ENCODE results near the gene EML2. TPM values are rescaled to one million over a fixed set of nuclear protein-coding genes. Genes with fewer than 3 reads are reported as not detected.

The EML2 gene
- total and polyA plus RNA-seq, 10 of the 15 experiments (the other 5 are each of a cell fraction or from before 2014, with no cell fraction given) = 1.6 to 64.0 (median 27.5) TPM

DNA sequence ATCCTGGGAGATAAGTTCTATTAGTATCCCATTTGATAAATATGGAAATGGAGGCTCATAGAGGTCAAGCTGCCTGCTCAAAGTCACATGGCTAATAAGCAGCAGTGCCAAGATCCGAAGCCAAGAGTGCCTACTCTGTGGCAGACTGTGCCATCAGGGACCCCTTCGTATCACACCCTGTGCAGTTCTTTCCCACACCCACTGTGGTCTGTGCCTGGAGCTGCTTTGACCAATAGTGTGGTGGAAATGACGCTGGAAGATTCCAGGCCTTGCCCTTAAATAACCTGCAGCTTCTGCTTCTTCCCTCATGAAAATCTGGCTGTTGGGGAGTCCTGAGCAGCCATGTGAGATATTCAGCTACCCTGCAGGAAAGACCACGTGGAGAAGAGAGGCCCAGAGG is 64.7 kb downstream of the EML2 start (continued):
- TF ChIP-seq NRF1 (conservative IDR thresholded peaks at IDR 0.05; ENCODE audit: low read depth, low read length) = no peak
- no peak for TF ChIP-seq ATF2 (IDR thresholded peaks at IDR 0.05; ENCODE audit: low read length)
- no peak for TF ChIP-seq CHD2 (IDR thresholded peaks at IDR 0.05; ENCODE audit: borderline replicate concordance, low read depth, low read length)
- TF ChIP-seq CHD1 (IDR thresholded peaks at IDR 0.05; ENCODE audit: low read depth, low read length) = no peak
- no peak for TF ChIP-seq SREBF2 (IDR thresholded peaks at IDR 0.05; ENCODE audit: low read length)

DNA sequence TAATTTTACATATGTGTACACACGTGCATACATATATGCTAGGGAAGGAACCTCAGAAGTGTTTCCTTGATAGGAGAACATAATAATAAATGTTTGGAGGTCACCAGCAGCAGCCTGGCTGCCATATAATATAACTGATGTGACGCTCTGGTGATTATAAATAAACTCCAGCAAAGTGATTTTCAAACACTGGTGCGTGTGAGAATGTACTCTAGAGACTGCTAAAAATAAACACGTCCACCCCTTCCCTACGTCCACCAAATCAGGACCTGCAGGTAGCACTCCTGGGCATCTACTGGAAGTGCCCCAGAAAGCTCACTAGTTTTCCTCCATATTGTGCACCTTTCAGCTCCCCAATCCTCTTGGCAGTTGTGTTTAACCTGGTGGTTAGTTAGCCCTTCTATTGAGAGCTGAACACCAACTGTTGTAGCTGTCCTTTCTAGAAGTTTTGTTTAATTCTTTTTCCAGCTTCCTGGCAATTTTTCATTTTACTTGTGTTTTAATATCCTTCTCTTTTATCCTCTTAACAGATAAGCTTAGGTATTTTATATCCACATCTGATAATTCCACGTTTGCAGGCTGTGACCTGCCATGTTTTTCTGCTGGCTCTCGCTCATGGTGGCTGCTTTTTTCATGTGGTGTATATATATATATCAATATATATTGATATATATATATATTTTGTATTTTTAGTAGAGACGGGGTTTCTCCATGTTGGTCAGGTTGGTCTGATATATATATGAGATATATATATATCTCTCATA is 67.6 kb downstream of the EML2 start:
- BruUV-seq (replicated peaks) = no TSS peak
- ChIA-PET POLR2A (interaction anchor here (0.6 to 1.1 kb wide), 2 partner anchors 71 to 199 kb away, joined by 3 read pairs; no protein-coding TSS in a partner anchor), CTCF (interaction anchor here (0.5 to 2.3 kb wide), 6 partner anchors 9 to 348 kb away, joined by 3 to 9 read pairs (median 4); no protein-coding TSS in a partner anchor), RAD21 (ENCODE audit: unreplicated experiment) (interaction anchor here (1.5 to 1.6 kb wide), 2 partner anchors 14 to 132 kb away, joined by 4 to 5 read pairs; no protein-coding TSS in a partner anchor), SMC1A (ENCODE audit: uncharacterized antibody, unreplicated experiment) (interaction anchor here (0.6 to 1.7 kb wide), 4 partner anchors 12 to 86 kb away, joined by 3 to 6 read pairs (median 3); no protein-coding TSS in a partner anchor)
- no peak overlapping the region for H2AFZ ChIP-seq (ENCODE audit: control insufficient read depth, low read depth, low read length)
- H3K36me3 ChIP-seq (ENCODE audit: control insufficient read depth in 2 of 2, insufficient read depth in 2 of 2, low read length in 1 of 2) = no peaks in the 10 kb centered on the region; a peak in 2 of 4 replicates
- in situ Hi-C loops (cut with MboI) = no loop called here
- intact Hi-C loops (cut with micrococcal nuclease; ENCODE audit: unreplicated experiment) = loop anchor here (5.0 kb wide), 1 partner anchor 74 kb away; the partner anchor contains the start of genes PPM1N and RTN2
- no peak overlapping the region for H3K4me2 ChIP-seq (ENCODE audit: control insufficient read depth, insufficient read depth)
- H3K9me3 ChIP-seq (replicated peaks; ENCODE audit: control insufficient read depth, insufficient read depth, low read length) = no peaks in the 10 kb centered on the region; the same call in 2 of the 3 replicates
- no peak overlapping the region for H3K4me3 ChIP-seq
- DNase-seq (ENCODE audit: low read depth, low spot score) = no peak
- H3K79me2 ChIP-seq (ENCODE audit: control insufficient read depth, insufficient read depth, low read length) = peaks cover 20% of the 10 kb centered on the region
- H3K27ac ChIP-seq (ENCODE audit: control insufficient read depth, insufficient read depth) = no peak overlapping the region
- no peak for TF ChIP-seq HCFC1 (IDR thresholded peaks at IDR 0.05; ENCODE audit: low read length)
- TF ChIP-seq, protein P1, sequence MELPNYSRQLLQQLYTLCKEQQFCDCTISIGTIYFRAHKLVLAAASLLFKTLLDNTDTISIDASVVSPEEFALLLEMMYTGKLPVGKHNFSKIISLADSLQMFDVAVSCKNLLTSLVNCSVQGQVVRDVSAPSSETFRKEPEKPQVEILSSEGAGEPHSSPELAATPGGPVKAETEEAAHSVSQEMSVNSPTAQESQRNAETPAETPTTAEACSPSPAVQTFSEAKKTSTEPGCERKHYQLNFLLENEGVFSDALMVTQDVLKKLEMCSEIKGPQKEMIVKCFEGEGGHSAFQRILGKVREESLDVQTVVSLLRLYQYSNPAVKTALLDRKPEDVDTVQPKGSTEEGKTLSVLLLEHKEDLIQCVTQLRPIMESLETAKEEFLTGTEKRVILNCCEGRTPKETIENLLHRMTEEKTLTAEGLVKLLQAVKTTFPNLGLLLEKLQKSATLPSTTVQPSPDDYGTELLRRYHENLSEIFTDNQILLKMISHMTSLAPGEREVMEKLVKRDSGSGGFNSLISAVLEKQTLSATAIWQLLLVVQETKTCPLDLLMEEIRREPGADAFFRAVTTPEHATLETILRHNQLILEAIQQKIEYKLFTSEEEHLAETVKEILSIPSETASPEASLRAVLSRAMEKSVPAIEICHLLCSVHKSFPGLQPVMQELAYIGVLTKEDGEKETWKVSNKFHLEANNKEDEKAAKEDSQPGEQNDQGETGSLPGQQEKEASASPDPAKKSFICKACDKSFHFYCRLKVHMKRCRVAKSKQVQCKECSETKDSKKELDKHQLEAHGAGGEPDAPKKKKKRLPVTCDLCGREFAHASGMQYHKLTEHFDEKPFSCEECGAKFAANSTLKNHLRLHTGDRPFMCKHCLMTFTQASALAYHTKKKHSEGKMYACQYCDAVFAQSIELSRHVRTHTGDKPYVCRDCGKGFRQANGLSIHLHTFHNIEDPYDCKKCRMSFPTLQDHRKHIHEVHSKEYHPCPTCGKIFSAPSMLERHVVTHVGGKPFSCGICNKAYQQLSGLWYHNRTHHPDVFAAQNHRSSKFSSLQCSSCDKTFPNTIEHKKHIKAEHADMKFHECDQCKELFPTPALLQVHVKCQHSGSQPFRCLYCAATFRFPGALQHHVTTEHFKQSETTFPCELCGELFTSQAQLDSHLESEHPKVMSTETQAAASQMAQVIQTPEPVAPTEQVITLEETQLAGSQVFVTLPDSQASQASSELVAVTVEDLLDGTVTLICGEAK (IDR thresholded peaks at IDR 0.05; ENCODE audit: borderline replicate concordance) = no peak
- ATAC-seq = no peak
- H4K20me1 ChIP-seq (ENCODE audit: control insufficient read depth, insufficient read depth) = no peaks in the 10 kb centered on the region
- H3K4me1 ChIP-seq (ENCODE audit: control insufficient read depth, insufficient read depth, low read length) = peaks cover 5% of the 10 kb centered on the region; the same call in 1 of the 2 replicates
- H3K27me3 ChIP-seq (replicated peaks in 1 of 2; ENCODE audit: control insufficient read depth in 2 of 2, insufficient read depth in 2 of 2, low read length in 1 of 2) = no peaks in the 10 kb centered on the region
- 92% methylated on average over 8 of the region's 8 CpGs for WGBS (ENCODE audit: insufficient coverage, insufficient replicate concordance, low lambda C conversion rate, missing lambda C conversion rate)
- H3K9ac ChIP-seq (ENCODE audit: control insufficient read depth, insufficient read depth, low read length) = no peak overlapping the region
- FAIRE-seq = no peak

Measured in GM12878 (cell line).